CD4-positive, alpha-beta T cell treated with Interleukin-1 beta for 1 hour (primary cell): ENCODE data around the gene ALPI.

Source experiments
- DNase-seq, 2 donors: peaks; one replicate each; pipeline ENCODE4 v3.0.0-alpha.2; 2020 to 2022

ALPI gene

GRCh38 chr2:232465061-232465460 is 9.1 kb downstream of the ALPI start:
- no peak for DNase-seq

- DNase-seq: no peak
These were observed 10.3 kb downstream of the ALPI start for GRCh38 chr2:232466221-232466620.

- DNase-seq: no peak
These were observed 17.5 kb downstream of the ALPI start for GRCh38 chr2:232473467-232473890.

DNA sequence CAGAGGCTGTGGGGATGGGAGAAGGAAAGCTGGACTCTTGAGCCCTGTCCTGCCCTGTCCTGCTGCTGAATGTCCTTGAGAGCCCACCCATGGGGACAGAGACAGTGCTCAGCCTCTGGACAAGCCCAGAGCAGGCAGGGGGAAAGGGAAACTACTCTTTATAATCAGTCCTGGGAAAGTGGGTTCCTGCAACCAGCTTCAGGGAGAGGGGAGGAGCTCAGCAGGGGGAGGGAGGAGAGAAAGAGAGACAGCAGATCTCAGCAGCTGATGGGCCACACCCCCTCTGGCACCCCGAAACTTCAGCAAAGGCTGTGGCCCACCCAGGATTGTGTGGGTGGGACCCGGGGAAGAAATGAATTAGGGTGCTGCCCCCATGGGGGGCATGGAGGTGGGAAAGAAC is 20.1 kb downstream of the ALPI start:
- no peak for DNase-seq

GRCh38 chr2:232476791-232477190 is 20.8 kb downstream of the ALPI start:
- DNase-seq: no peak

GRCh38 chr2:232477751-232478510 is 22.0 kb downstream of the ALPI start:
- no peak for DNase-seq

- no peak for DNase-seq
These were observed 22.8 kb downstream of the ALPI start for GRCh38 chr2:232478571-232479340.

DNA sequence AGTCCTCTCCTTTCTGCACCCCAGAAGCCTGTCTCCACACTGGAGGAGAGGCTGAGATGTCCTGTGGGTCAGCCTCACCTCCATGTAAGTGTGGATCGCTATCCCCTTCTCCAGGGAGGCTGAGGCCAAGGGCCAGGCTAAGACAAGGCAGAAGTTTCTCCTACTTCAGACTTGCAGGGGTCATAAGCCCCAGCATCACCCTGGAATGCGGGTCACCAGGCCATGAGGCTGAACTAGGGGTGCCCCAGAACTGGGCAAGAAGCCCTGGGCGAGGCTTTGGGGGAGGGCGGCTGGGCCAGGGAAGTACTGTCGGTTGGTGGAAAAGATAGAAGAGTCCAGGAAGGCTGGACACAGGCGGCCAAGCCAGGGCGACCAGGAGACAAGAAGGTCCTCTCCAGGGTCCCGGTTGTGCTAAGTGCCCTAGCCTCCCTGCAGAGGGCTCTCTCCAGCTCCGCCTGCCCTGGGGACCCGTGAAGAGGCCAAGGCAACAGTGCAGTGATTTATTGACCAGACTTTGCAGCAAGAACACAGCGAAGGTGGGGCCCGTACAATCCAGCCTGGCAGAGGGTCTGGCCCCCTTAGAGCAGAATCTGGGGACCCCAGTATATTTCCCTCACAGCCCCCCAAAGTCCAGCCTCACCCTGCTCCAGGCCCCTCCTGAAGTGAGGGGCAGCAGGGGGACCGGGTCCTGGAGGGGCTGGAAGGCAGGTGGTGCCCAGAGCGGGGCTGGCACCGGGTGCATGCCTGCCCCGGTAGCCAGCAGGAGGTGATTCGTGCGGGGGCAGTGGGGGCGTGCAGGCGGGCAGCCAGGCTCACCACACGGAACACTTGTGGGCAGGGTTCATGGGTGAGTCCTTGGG is 23.6 kb downstream of the ALPI start:
- DNase-seq: no peak

GRCh38 chr2:232480201-232481190 is 24.5 kb downstream of the ALPI start:
- no peak for DNase-seq

GRCh38 chr2:232481322-232482140 is 25.6 kb downstream of the ALPI start:
- no peak for DNase-seq

GRCh38 chr2:232482301-232483238 is 26.6 kb downstream of the ALPI start:
- no peak for DNase-seq

DNA sequence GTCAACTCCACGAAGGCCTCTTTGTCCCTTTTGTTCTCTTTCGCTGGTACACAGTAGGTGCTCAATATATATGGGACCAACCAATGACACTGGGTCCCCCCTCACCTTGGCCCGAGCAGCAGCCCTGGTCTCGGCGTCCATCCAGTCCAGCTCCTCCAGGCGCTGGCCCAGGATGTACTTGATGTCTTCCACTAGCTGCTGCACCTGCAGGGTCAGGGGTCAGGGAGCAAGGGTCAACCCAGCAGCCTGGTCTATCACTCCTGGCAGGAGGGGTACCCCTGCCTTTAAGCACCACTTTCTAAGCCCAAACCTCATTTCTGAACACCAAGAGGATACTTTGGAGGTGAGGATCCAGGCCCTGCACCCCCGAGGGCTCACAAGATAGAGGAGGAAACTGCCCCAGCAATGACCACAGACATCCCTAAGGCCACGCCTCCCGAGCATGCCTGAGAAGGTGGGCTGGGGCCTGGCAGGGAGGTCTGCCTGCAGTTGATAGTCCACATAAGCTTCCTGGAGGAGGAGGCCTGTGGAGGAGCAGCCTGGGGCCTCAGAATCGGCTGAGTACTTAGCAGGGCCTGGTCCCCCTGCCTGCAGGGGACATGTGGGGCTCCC is 27.5 kb downstream of the ALPI start:
- no peak for DNase-seq

DNA sequence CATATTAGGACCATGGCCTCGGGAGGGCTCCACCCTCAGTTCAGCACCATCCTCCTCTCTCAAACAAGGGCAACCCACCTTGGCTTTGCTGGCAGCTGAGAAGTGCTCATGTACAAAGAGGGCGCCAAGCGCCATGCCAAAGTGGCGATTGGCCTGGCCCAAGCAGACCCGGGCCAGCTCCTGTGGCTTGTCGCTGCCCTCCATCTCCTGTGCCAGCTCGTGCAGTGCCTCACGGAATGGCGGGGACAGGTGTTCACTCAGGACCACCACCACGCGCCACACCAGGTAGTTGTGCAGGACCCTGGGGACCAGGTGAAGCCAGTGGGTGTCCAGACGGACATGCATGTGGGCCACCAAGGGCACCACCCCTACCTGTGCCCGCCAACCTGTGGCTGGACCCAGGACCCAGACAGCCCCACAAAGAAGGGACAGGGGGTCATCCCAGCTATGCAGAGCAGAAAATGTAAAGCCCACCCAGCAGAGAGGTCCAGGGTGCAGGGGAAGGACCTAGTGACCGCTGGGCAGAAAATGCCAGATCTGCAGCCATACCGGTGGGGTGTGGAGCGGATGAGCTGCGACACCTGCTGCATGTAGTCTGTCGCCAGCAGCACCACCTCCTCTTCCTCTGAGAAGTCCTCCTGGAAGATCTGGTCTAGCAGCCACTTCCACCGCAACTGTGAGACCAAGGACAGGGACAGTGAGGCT is 28.1 kb downstream of the ALPI start:
- no peak for DNase-seq

GRCh38 chr2:232484628-232485347 is 28.8 kb downstream of the ALPI start:
- no peak for DNase-seq

DNA sequence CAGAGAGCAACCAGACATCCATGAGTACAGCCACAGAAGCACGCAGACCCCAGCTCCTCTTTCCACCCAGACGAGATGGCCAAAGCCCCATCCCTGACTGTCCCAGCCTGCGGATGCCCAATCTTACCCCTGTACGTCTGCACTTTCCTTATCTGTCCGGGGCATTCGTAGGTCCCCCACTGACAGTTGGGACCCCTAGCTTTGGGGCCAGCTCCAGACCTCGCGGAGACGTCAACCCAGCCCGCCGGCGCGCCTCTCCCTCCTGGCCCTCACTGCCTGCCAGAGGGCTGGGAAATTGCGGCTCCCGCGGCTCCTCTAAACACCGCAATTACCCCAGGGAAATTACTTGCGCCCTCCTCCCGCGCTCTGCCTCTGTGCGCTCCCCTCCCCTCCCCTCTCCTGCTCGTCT is 29.4 kb downstream of the ALPI start:
- no peak for DNase-seq

DNA sequence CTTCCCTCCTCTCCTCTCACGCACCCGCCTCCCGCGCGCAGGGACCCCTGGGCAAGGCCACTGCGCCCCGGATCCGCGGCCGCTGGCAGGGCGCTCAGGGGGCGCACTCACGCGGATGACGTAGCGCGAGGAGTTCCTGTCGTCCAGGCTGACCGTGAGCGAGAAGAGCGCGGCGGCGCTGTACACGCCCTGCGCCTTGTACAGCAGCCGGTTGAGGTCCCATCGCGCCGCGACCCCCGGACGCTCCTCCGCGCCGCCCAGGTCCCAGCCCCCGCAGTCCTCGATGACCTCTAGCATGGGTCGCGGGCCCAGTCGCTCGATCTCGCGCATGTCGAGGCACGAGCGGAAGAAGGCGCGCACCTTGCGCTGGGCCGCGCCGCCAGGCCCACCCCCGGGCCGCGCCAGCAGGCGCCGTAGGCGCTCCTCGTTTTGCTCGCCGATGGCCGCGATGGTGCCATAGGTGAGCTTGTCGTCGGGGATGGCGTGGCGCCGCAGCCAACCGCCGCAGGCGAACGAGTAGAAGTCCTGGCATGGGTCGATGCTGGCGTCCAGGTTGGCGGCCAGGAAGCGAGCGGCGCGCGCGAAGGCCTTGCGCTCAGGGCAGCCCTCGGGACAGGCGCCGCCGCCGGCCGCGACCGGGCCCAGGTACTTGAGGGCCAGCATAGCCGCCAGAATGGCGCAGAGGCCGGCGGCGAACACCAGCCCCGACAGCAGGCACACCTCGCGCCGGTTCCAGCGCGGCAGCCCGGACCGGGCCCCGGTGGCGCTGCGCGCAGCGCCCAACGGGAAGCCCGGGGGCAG is 30.0 kb downstream of the ALPI start:
- DNase-seq: no peak
